OCI-M2 (cell line): Measurements from ENCODE around the gene INF2.

Experiments
- DNase-seq: peaks from one replicate; lab custom pipeline; 2025; ENCODE audit not compliant: unreplicated experiment; lab: John Stamatoyannopoulos, UW

The INF2 gene

GRCh38 chr14:104732931-104733681 is 43.7 kb downstream of the INF2 start:
- no peak for DNase-seq

- DNase-seq = no peak
Measured at GRCh38 chr14:104734051-104734587, 44.7 kb downstream of the INF2 start.

- DNase-seq = no peak
Measured at GRCh38 chr14:104734601-104734990, 45.2 kb downstream of the INF2 start.

- DNase-seq = no peak
Measured at GRCh38 chr14:104734991-104735779, 45.8 kb downstream of the INF2 start.

GRCh38 chr14:104735830-104736642 is 46.6 kb downstream of the INF2 start:
- no peak for DNase-seq

- no peak for DNase-seq
Measured at GRCh38 chr14:104738375-104739019, 49.1 kb downstream of the INF2 start.

- no peak for DNase-seq
Measured at GRCh38 chr14:104739026-104739425, 49.6 kb downstream of the INF2 start.

- no peak for DNase-seq
Measured at GRCh38 chr14:104739546-104740516, 50.4 kb downstream of the INF2 start.

- no peak for DNase-seq
Measured at GRCh38 chr14:104741108-104741802, 51.8 kb downstream of the INF2 start.

- no peak for DNase-seq
Measured at GRCh38 chr14:104741803-104742251, 52.4 kb downstream of the INF2 start.

- no peak for DNase-seq
Measured at GRCh38 chr14:104742586-104743455, 53.4 kb downstream of the INF2 start.

GRCh38 chr14:104743461-104744380 is 54.3 kb downstream of the INF2 start:
- DNase-seq = no peak

- DNase-seq = no peak
Measured at GRCh38 chr14:104744484-104744883, 55.1 kb downstream of the INF2 start.

GRCh38 chr14:104745431-104745830 is 56.0 kb downstream of the INF2 start:
- no peak for DNase-seq

- DNase-seq = no peak
Measured at GRCh38 chr14:104746071-104746545, 56.7 kb downstream of the INF2 start.

GRCh38 chr14:104746934-104747481 is 57.6 kb downstream of the INF2 start:
- DNase-seq = no peak
